Fibroblast of lung (primary cell): ENCODE data around the gene VPS33B.

Source experiments
- CTCF ChIP-seq, 2 donors: IDR thresholded peaks in 1 of 2; conservative IDR thresholded peaks in 1 of 2; 1 replicate in 1 of 2; 2 replicates in 1 of 2; pipeline ENCODE4 v1.5.1; 2011 to 2012; ENCODE audit warnings: low read length in 2 of 2, control low read depth in 1 of 2, inconsistent platforms in 1 of 2, low read depth in 1 of 2, mild to moderate bottlenecking in 1 of 2
- EZH2 ChIP-seq: IDR thresholded peaks from 2 replicates; pipeline ENCODE4 v1.5.1; 2012; ENCODE audit warnings: low read length, control low read depth, mild to moderate bottlenecking; ENCODE audit errors: missing control alignments

- no peak for TF ChIP-seq CTCF (conservative IDR thresholded peaks at IDR 0.05 in 1 of 2, IDR thresholded peaks at IDR 0.05 in 1 of 2; ENCODE audit: low read depth in 1 of 2, low read length in 2 of 2)
- TF ChIP-seq EZH2 = no peak
These were observed 33.2 kb downstream of the VPS33B start for GRCh38 chr15:90989040-90989768.
